Activated T-cell treated with anti-CD3 and anti-CD28 coated beads for 1 hour (primary cell): Measurements from ENCODE around the gene FAH.
A peak's percentile ranks its signal among the peaks of the same experiment; 100 is the strongest.
"Not testable (repeated sequence)": the region's sequence is repeated elsewhere in the genome, so short reads cannot be mapped to it uniquely, and the experiment has no call there.

ENCODE experiments used
- DNase-seq: peaks from one replicate; pipeline ENCODE4 v3.0.0-alpha.2; 2020; ENCODE audit warnings: low read depth

FAH gene

GRCh38 chr15:80152180-80152895 lies 461 bp upstream of the FAH start:
- peak; percentile 79 for DNase-seq

GRCh38 chr15:80153900-80154299 lies 1.1 kb downstream of the FAH start:
- DNase-seq, result no peak

GRCh38 chr15:80154336-80154735 lies 1.5 kb downstream of the FAH start:
- DNase-seq, result no peak

- no peak for DNase-seq
Measured at GRCh38 chr15:80155001-80155377, 2.2 kb downstream of the FAH start.

GRCh38 chr15:80155378-80156175 lies 2.8 kb downstream of the FAH start:
- DNase-seq, result not testable (repeated sequence)

GRCh38 chr15:80156176-80156720 lies 3.4 kb downstream of the FAH start:
- no peak for DNase-seq

GRCh38 chr15:80157215-80157614 lies 4.4 kb downstream of the FAH start:
- no peak for DNase-seq

- no peak for DNase-seq
Measured at GRCh38 chr15:80159301-80159700, 6.5 kb downstream of the FAH start.

GRCh38 chr15:80159811-80160569 lies 7.2 kb downstream of the FAH start:
- DNase-seq, result no peak

GRCh38 chr15:80160570-80161156 lies 7.9 kb downstream of the FAH start:
- no peak for DNase-seq

- no peak for DNase-seq
Measured at GRCh38 chr15:80161468-80162016, 8.7 kb downstream of the FAH start.

GRCh38 chr15:80162059-80162554 lies 9.3 kb downstream of the FAH start:
- DNase-seq, result no peak

GRCh38 chr15:80163217-80163616 lies 10.4 kb downstream of the FAH start:
- no peak for DNase-seq

- no peak for DNase-seq
Measured at GRCh38 chr15:80163897-80164296, 11.1 kb downstream of the FAH start.

GRCh38 chr15:80167936-80168335 lies 15.1 kb downstream of the FAH start:
- no peak for DNase-seq

- DNase-seq, result no peak
Measured at GRCh38 chr15:80168421-80168820, 15.6 kb downstream of the FAH start.

- no peak for DNase-seq
Measured at GRCh38 chr15:80169768-80170357, 17.1 kb downstream of the FAH start.

GRCh38 chr15:80170596-80170995 lies 17.8 kb downstream of the FAH start:
- no peak for DNase-seq

GRCh38 chr15:80171787-80172186 lies 19.0 kb downstream of the FAH start:
- no peak for DNase-seq

GRCh38 chr15:80172401-80172800 lies 19.6 kb downstream of the FAH start:
- DNase-seq, result no peak
